SK-N-SH treated with all-trans-retinoic acid at 6 μM for 48 hours (cell line): ENCODE measurements around the gene RHBDF2.
A peak's percentile ranks its signal among the peaks of the same experiment; 100 is the strongest.

Experiments
- ATAC-seq: fragments of 200-7000 bp; cut with Tn5 transposase; 3 replicates; pipeline ENCODE4 v1.9.1; 2020; ENCODE audit warnings: mild to moderate bottlenecking, moderate library complexity
- ARNTL ChIP-seq: fragments of 450-650 bp; formaldehyde crosslinking; IDR thresholded peaks from 2 replicates; pipeline ENCODE4 v1.5.0; 2020; ENCODE audit warnings: low read depth, mild to moderate bottlenecking, moderate library complexity, borderline replicate concordance
- BACH2 ChIP-seq: fragments of 250-450 bp; sonication (Bioruptor Pico); IDR thresholded peaks from 2 replicates; pipeline ENCODE4 v1.9.0; 2021; ENCODE audit warnings: mild to moderate bottlenecking, borderline replicate concordance
- CSDC2 ChIP-seq: fragments of 250-450 bp; sonication (Bioruptor Pico); IDR thresholded peaks from 2 replicates; pipeline ENCODE4 v1.5.0; 2020; ENCODE audit warnings: mild to moderate bottlenecking, moderate library complexity
- ISL1 ChIP-seq: fragments of 250-450 bp; sonication (Bioruptor Pico); IDR thresholded peaks from 2 replicates; pipeline ENCODE4 v2.1.2; 2022; ENCODE audit warnings: mild to moderate bottlenecking, moderate library complexity
- OSR1 ChIP-seq: fragments of 250-450 bp; sonication (Bioruptor Pico); IDR thresholded peaks from 2 replicates; pipeline ENCODE4 v1.8.0; 2022; ENCODE audit warnings: moderate library complexity, mild to moderate bottlenecking, inconsistent platforms
- PPARA ChIP-seq: fragments of 250-450 bp; sonication (Bioruptor Pico); IDR thresholded peaks from 2 replicates; pipeline ENCODE4 v1.5.0; 2020; ENCODE audit warnings: mild to moderate bottlenecking, borderline replicate concordance
- RARB ChIP-seq: fragments of 250-450 bp; sonication (Bioruptor Pico); IDR thresholded peaks from 2 replicates; pipeline ENCODE4 v1.8.0; 2021; ENCODE audit warnings: mild to moderate bottlenecking, moderate library complexity
- SNAI2 ChIP-seq: fragments of 250-450 bp; sonication (Bioruptor Pico); IDR thresholded peaks from 2 replicates; pipeline ENCODE4 v1.5.0; 2020; ENCODE audit warnings: mild to moderate bottlenecking, moderate library complexity
- TCF4 ChIP-seq: fragments of 250-450 bp; sonication (Bioruptor Pico); IDR thresholded peaks from 2 replicates; pipeline ENCODE4 v1.8.0; 2021; ENCODE audit warnings: mild to moderate bottlenecking, moderate library complexity, borderline replicate concordance
- TOX ChIP-seq: fragments of 250-450 bp; sonication (Bioruptor Pico); IDR thresholded peaks from 2 replicates; pipeline ENCODE4 v1.8.0; 2021; ENCODE audit warnings: mild to moderate bottlenecking, moderate library complexity, borderline replicate concordance
- ZC3H10 ChIP-seq: fragments of 250-450 bp; sonication (Bioruptor Pico); IDR thresholded peaks from 2 replicates; pipeline ENCODE4 v1.5.1; 2021; ENCODE audit warnings: mild to moderate bottlenecking, moderate library complexity
- ZFP3 ChIP-seq: fragments of 250-450 bp; sonication (Bioruptor Pico); IDR thresholded peaks from 2 replicates; pipeline ENCODE4 v1.5.0; 2020; ENCODE audit warnings: mild to moderate bottlenecking, moderate library complexity
- ZNF565 ChIP-seq: fragments of 450-650 bp; formaldehyde crosslinking; conservative IDR thresholded peaks from 2 replicates; pipeline ENCODE4 v1.5.0; 2020; ENCODE audit warnings: low read depth, mild to moderate bottlenecking, moderate library complexity
- ZNF70 ChIP-seq: fragments of 450-650 bp; formaldehyde crosslinking; IDR thresholded peaks from 2 replicates; pipeline ENCODE4 v1.5.0; 2020; ENCODE audit warnings: mild to moderate bottlenecking, moderate library complexity
- TF ChIP-seq, protein P1 (sequence below): fragments of 250-450 bp; sonication (Bioruptor Pico); IDR thresholded peaks from 2 replicates; pipeline ENCODE4 v1.5.0; 2020; ENCODE audit warnings: mild to moderate bottlenecking, moderate library complexity

The RHBDF2 gene

GRCh38 chr17:76530811-76531485 is 29.7 kb upstream of the RHBDF2 start:
- TF ChIP-seq ZNF565 (CRISPR knock-in tag) (no peak), RARB (no peak), SNAI2 (CRISPR knock-in tag) (no peak)
- ATAC-seq = no peak

- ATAC-seq = no peak
- 0 out of 2 replicates have a peak, but pooled peaks have one; percentile 4 for TF ChIP-seq BACH2 (CRISPR knock-in tag)
- no peak for TF ChIP-seq ARNTL (CRISPR knock-in tag)
Measured at GRCh38 chr17:76530095-76530723, 29.0 kb upstream of the RHBDF2 start.

DNA sequence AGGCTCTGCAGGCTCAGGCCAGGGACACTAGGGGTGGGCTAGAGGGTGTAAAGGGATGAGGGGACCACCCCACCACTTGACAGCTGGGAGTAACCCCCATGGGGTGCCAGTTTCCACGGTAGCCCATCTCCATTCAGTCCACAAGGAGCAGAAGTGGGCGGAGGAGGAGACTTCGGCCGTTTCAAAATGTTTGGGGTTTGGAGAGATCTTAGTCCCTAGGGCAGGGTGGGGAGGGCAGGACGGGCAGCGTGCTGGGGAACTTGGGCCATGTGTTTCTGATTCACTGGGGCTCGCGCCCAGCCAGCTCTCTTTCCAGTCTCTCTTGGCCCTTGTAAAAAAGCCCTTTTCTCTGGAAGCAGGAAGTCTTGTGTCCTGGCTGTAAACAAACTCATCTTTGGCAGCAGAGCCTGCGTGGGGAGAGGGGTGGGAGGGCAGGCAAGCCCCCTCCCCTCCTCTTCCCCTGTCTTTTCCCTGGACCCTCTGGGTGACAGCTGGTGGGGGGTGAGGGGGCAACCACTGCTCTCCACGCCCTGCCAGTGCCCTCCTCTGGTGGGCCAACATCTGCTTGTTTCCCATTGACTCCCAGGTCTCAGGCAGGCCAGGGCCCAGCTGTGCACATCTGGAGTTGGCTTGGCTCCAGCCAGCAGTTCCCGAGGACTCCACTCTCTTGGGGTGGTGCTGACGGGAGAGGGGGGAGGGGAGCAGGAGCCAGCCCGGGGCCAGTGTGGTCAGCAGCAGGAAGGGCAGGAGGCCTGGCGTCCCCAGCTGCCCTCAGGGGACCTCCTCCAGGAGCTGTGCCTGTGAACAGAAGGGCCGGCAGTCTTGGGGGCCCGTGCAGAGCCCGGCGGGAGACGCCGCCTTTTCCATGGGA is 28.2 kb upstream of the RHBDF2 start:
- TF ChIP-seq TCF4 (CRISPR knock-in tag) = peak; percentile 17; the same call in 1 of the 2 replicates
- no peak for TF ChIP-seq OSR1 (CRISPR knock-in tag)
- TF ChIP-seq ISL1 (CRISPR knock-in tag) = no peak
- TF ChIP-seq, protein P1, sequence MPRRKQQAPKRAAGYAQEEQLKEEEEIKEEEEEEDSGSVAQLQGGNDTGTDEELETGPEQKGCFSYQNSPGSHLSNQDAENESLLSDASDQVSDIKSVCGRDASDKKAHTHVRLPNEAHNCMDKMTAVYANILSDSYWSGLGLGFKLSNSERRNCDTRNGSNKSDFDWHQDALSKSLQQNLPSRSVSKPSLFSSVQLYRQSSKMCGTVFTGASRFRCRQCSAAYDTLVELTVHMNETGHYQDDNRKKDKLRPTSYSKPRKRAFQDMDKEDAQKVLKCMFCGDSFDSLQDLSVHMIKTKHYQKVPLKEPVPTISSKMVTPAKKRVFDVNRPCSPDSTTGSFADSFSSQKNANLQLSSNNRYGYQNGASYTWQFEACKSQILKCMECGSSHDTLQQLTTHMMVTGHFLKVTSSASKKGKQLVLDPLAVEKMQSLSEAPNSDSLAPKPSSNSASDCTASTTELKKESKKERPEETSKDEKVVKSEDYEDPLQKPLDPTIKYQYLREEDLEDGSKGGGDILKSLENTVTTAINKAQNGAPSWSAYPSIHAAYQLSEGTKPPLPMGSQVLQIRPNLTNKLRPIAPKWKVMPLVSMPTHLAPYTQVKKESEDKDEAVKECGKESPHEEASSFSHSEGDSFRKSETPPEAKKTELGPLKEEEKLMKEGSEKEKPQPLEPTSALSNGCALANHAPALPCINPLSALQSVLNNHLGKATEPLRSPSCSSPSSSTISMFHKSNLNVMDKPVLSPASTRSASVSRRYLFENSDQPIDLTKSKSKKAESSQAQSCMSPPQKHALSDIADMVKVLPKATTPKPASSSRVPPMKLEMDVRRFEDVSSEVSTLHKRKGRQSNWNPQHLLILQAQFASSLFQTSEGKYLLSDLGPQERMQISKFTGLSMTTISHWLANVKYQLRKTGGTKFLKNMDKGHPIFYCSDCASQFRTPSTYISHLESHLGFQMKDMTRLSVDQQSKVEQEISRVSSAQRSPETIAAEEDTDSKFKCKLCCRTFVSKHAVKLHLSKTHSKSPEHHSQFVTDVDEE (CRISPR knock-in tag) = 0 out of 2 replicates have a peak, but pooled peaks have one; percentile 26
- TF ChIP-seq ZFP3 (CRISPR knock-in tag) = 0 out of 2 replicates have a peak, but pooled peaks have one; percentile 30
- TF ChIP-seq RARB = no peak
- peak; percentile 61; the same call in 1 of the 2 replicates for TF ChIP-seq ZNF565 (CRISPR knock-in tag)
- 0 out of 2 replicates have a peak, but pooled peaks have one; percentile 33 for TF ChIP-seq PPARA
- TF ChIP-seq ZNF70 (CRISPR knock-in tag) = no peak; the same call in 1 of the 2 replicates
- ATAC-seq = peak; percentile 79

DNA sequence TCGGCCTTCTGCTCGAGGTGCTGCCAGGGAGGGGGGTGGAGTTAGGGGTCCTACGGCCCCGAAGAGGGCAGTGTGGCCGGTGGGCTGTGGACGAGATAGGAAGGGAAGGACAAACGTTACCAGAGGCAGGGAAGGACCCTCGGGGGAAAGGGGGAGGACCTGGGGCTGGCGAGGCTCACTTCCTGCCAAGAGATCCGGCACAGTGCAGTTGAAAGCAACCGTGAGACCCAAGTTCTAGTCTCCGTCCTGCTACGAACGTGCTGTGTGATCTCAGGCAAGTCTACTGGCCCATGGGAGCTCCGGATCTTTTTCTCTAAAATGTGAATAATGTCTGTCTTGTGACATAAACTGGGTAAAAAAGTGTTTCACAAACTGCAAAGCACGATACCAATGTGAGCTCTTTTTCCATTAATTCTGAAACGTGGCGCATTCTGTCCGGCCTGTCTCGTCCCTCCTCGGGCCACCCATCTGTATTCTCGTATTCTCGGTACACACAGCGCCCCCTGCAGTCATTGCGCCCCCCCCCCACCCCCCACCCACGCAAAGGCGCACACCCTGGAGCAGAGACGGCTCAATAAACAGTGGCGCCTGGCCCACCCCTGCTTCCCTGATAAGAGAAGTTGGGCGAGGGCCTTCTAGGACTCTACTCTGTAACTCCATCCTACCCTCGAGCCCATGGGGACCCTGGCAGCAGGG is 27.5 kb upstream of the RHBDF2 start:
- ATAC-seq = peak; percentile 9; the same call in 2 of the 3 replicates
- TF ChIP-seq, protein P1 (CRISPR knock-in tag) = no peak
- no peak for TF ChIP-seq TOX (CRISPR knock-in tag)
- no peak for TF ChIP-seq ZC3H10

GRCh38 chr17:76528156-76528527 is 26.9 kb upstream of the RHBDF2 start:
- TF ChIP-seq ZC3H10 (no peak), CSDC2 (CRISPR knock-in tag) (no peak)

More at GRCh38 chr17:76528156-76528527, 26.9 kb upstream of the RHBDF2 start:
- no peak for ATAC-seq
